ENCODE results near the gene ARHGAP31. TPM values are rescaled to one million over a fixed set of nuclear protein-coding genes. Genes with fewer than 3 reads are reported as not detected.

ARHGAP31 gene
- total RNA-seq, 1 donor from 2014 or later: 6.3 TPM

GRCh38 chr3:119402791-119403190 lies 108.6 kb downstream of the ARHGAP31 start:
- H3K27ac Mint-ChIP-seq (ENCODE audit: unreplicated experiment): no peak overlapping the region
- no peak overlapping the region for H3K4me3 Mint-ChIP-seq
- H3K9me3 Mint-ChIP-seq: no peaks in the 10 kb centered on the region
- peaks cover 4% of the 10 kb centered on the region for H3K36me3 Mint-ChIP-seq (ENCODE audit: low read depth)
- H3K4me1 Mint-ChIP-seq: peaks cover 9% of the 10 kb centered on the region
- H3K27me3 Mint-ChIP-seq (ENCODE audit: low read depth): no peaks in the 10 kb centered on the region
- no peak for DNase-seq (ENCODE audit: low read depth, low spot score)
- TF ChIP-seq CTCF (conservative IDR thresholded peaks at IDR 0.05): no peak

- no peak for DNase-seq (ENCODE audit: low read depth, low spot score)
- Mint-ChIP-seq H3K27ac (ENCODE audit: unreplicated experiment) (no peak overlapping the region), H3K27me3 (ENCODE audit: low read depth) (no peaks in the 10 kb centered on the region), H3K4me1 (peaks cover 9% of the 10 kb centered on the region), H3K9me3 (no peaks in the 10 kb centered on the region), H3K4me3 (no peak overlapping the region), H3K36me3 (ENCODE audit: low read depth) (peaks cover 4% of the 10 kb centered on the region)
- TF ChIP-seq CTCF (conservative IDR thresholded peaks at IDR 0.05): no peak
Measured at GRCh38 chr3:119403201-119403600, 109.0 kb downstream of the ARHGAP31 start.

GRCh38 chr3:119405315-119405714 lies 111.1 kb downstream of the ARHGAP31 start:
- no peak overlapping the region for H3K27ac Mint-ChIP-seq (ENCODE audit: unreplicated experiment)
- H3K4me1 Mint-ChIP-seq: peaks cover 9% of the 10 kb centered on the region
- H3K27me3 Mint-ChIP-seq (ENCODE audit: low read depth): no peaks in the 10 kb centered on the region
- H3K36me3 Mint-ChIP-seq (ENCODE audit: low read depth): peaks cover 8% of the 10 kb centered on the region
- DNase-seq (ENCODE audit: low read depth, low spot score): no peak
- H3K4me3 Mint-ChIP-seq: no peak overlapping the region
- H3K9me3 Mint-ChIP-seq: no peaks in the 10 kb centered on the region
- TF ChIP-seq CTCF (conservative IDR thresholded peaks at IDR 0.05): no peak

GRCh38 chr3:119408243-119408950 lies 114.2 kb downstream of the ARHGAP31 start:
- Mint-ChIP-seq H3K4me1 (no peaks in the 10 kb centered on the region), H3K9me3 (peaks cover 3% of the 10 kb centered on the region), H3K4me3 (no peak overlapping the region), H3K36me3 (ENCODE audit: low read depth) (peaks cover 21% of the 10 kb centered on the region), H3K27me3 (ENCODE audit: low read depth) (no peaks in the 10 kb centered on the region), H3K27ac (ENCODE audit: unreplicated experiment) (no peak overlapping the region)
- no peak for DNase-seq (ENCODE audit: low read depth, low spot score)
- TF ChIP-seq CTCF (conservative IDR thresholded peaks at IDR 0.05): no peak

- no peaks in the 10 kb centered on the region for H3K4me1 Mint-ChIP-seq
- no peak for DNase-seq (ENCODE audit: low read depth, low spot score)
- H3K4me3 Mint-ChIP-seq: no peak overlapping the region
- TF ChIP-seq CTCF (conservative IDR thresholded peaks at IDR 0.05): no peak
- no peaks in the 10 kb centered on the region for H3K27me3 Mint-ChIP-seq (ENCODE audit: low read depth)
- H3K9me3 Mint-ChIP-seq: peaks cover 3% of the 10 kb centered on the region
- H3K27ac Mint-ChIP-seq (ENCODE audit: unreplicated experiment): no peak overlapping the region
- peaks cover 21% of the 10 kb centered on the region for H3K36me3 Mint-ChIP-seq (ENCODE audit: low read depth)
Measured at GRCh38 chr3:119409844-119410243, 115.7 kb downstream of the ARHGAP31 start.
